K562 (cell line): ENCODE results near the gene PRKAR1B. TPM values are rescaled to one million over a fixed set of nuclear protein-coding genes. Genes with fewer than 3 reads are reported as not detected.

Experiments
- ATAC-seq: fragments of 200-7000 bp; cut with Tn5 transposase; 3 replicates; pipeline ENCODE4 v1.9.1; 2020; ENCODE audit warnings: moderate library complexity
- BruUV-seq: library from RNA; stranded (reverse); fragments of 400-500 nt; replicated peaks from 2 replicates; lab custom pipeline; 2021; lab: Mats Ljungman, UMichigan
- CTCF ChIA-PET: fragments of 300-600 bp; formaldehyde crosslinking; extraction: SDS; loops from one replicate; lab custom pipeline; 2021; ENCODE audit warnings: low intra/inter-chr PET ratio; lab: Yijun Ruan, JAX
- POLR2A ChIA-PET: fragments of 300-600, 350-650 bp; sonication (Branson Sonifier 250); formaldehyde crosslinking; extraction: SDS; loops from one replicate; lab custom pipeline; 2021; ENCODE audit warnings: antibody characterized with exemption, inconsistent platforms; lab: Yijun Ruan, JAX
- DNase-seq, 4 experiments: peaks; one replicate each; pipeline versions ENCODE4 v3.0.0 to v3.0.0-alpha.2; 2011 to 2018; ENCODE audit warnings: low spot score in 3 of 4, mixed read lengths in 3 of 4; ENCODE audit errors: extremely low read depth in 1 of 4
- FAIRE-seq: peaks from 2 replicates; lab custom pipeline; 2011; peaks lifted over from hg19 to GRCh38; lab: Jason Lieb, UNC
- H2AFZ ChIP-seq: 2 replicates; pipeline ENCODE4 v1.6.0; 2011; ENCODE audit warnings: low read depth, low read length, control low read depth, inconsistent platforms
- H3K27ac ChIP-seq: fragments of 200-600 bp; 3 replicates; pipeline ENCODE4 v1.8.0; 2011; ENCODE audit warnings: low read depth, mild to moderate bottlenecking, control low read depth, inconsistent platforms, low read length, moderate library complexity, mixed read lengths; ENCODE audit errors: extremely low read depth
- H3K27me3 ChIP-seq, 2 experiments: fragments of 300-600 bp in 1 of 2; 2 replicates in 1 of 2; 3 replicates in 1 of 2; pipeline versions ENCODE4 v1.6.0 to v1.8.0; 2011; ENCODE audit warnings: inconsistent platforms in 2 of 2, low read length in 2 of 2, mild to moderate bottlenecking in 1 of 2, mixed read lengths in 1 of 2, moderate library complexity in 1 of 2; ENCODE audit not compliant: control insufficient read depth in 2 of 2, insufficient read depth in 2 of 2
- H3K36me3 ChIP-seq: fragments of 300-600 bp; 3 replicates; pipeline ENCODE4 v1.8.0; 2011; ENCODE audit warnings: mild to moderate bottlenecking, low read length, inconsistent platforms; ENCODE audit not compliant: control insufficient read depth, insufficient read depth
- H3K4me1 ChIP-seq, 2 experiments: fragments of 200-600 bp in 1 of 2; replicated peaks in 1 of 2; 2 replicates in 1 of 2; 3 replicates in 1 of 2; pipeline versions ENCODE4 v1.5.1 to v1.8.0; 2011; ENCODE audit warnings: inconsistent platforms in 2 of 2, low read length in 2 of 2, mild to moderate bottlenecking in 1 of 2, mixed read lengths in 1 of 2, moderate library complexity in 1 of 2; ENCODE audit not compliant: control insufficient read depth in 2 of 2, insufficient read depth in 2 of 2
- H3K4me2 ChIP-seq: 2 replicates; pipeline ENCODE4 v1.6.1; 2011; ENCODE audit warnings: low read length, control low read depth, inconsistent platforms, mixed read lengths; ENCODE audit not compliant: insufficient read depth
- H3K4me3 ChIP-seq: fragments of 200-600 bp; sonication (generic), shearing (Covaris generic); 2 replicates; pipeline ENCODE4 v1.5.1; 2016; ENCODE audit warnings: control low read depth, inconsistent platforms
- H3K79me2 ChIP-seq: fragments of 200-600 bp; 3 replicates; pipeline ENCODE4 v1.8.0; 2011; ENCODE audit warnings: low read length, inconsistent platforms; ENCODE audit not compliant: control insufficient read depth, insufficient read depth
- H3K9ac ChIP-seq, 2 experiments: 2 replicates each; pipeline versions ENCODE4 v1.6.0 to v1.6.1; 2011; ENCODE audit warnings: low read depth in 2 of 2, low read length in 2 of 2, control low read depth in 1 of 2, inconsistent platforms in 1 of 2, mild to moderate bottlenecking in 1 of 2, mixed read lengths in 1 of 2; ENCODE audit not compliant: insufficient read depth in 1 of 2
- H3K9me1 ChIP-seq: one replicate; pipeline ENCODE4 v1.6.0; 2011; ENCODE audit warnings: inconsistent platforms, mild to moderate bottlenecking, low read length, moderate library complexity; ENCODE audit not compliant: control insufficient read depth, insufficient read depth
- H3K9me3 ChIP-seq: replicated peaks from 2 replicates; pipeline ENCODE4 v1.5.1; 2011; ENCODE audit warnings: low read depth, low read length, inconsistent platforms; ENCODE audit not compliant: control insufficient read depth, insufficient read depth
- H4K20me1 ChIP-seq: replicated peaks from 2 replicates; pipeline ENCODE4 v1.6.1; 2011; ENCODE audit warnings: low read length, inconsistent platforms, mixed read lengths; ENCODE audit not compliant: control insufficient read depth, insufficient read depth
- ASH1L ChIP-seq: fragments of 450-650 bp; IDR thresholded peaks from 2 replicates; pipeline ENCODE4 v1.6.1; 2018; ENCODE audit warnings: borderline replicate concordance, mild to moderate bottlenecking, low read depth; ENCODE audit not compliant: partially characterized antibody
- E2F4 ChIP-seq: sonication (generic); formaldehyde crosslinking; IDR thresholded peaks from 2 replicates; pipeline ENCODE4 v1.8.0; 2022; ENCODE audit warnings: mild to moderate bottlenecking, low read depth, missing genetic modification reagents
- HSF4 ChIP-seq: fragments of 250-450 bp; sonication (Bioruptor Pico); IDR thresholded peaks from 2 replicates; pipeline ENCODE4 v2.1.2; 2022; ENCODE audit warnings: mild to moderate bottlenecking, moderate library complexity, borderline replicate concordance
- MTA1 ChIP-seq: fragments of 450-650 bp; IDR thresholded peaks from 2 replicates; pipeline ENCODE4 v1.6.1; 2017; ENCODE audit warnings: borderline replicate concordance
- POLR3A ChIP-seq: IDR thresholded peaks from 2 replicates; pipeline ENCODE4 v1.6.1; 2011; ENCODE audit warnings: borderline replicate concordance, mild to moderate bottlenecking, moderate library complexity; ENCODE audit not compliant: insufficient read length, insufficient read depth; ENCODE audit errors: extremely low read depth
- RHOXF2B ChIP-seq: fragments of 250-450 bp; sonication (Bioruptor Pico); conservative IDR thresholded peaks from 2 replicates; pipeline ENCODE4 v1.5.1; 2021
- ZNF12 ChIP-seq: sonication (generic); formaldehyde crosslinking; IDR thresholded peaks from 2 replicates; pipeline ENCODE4 v1.4.0; 2020; ENCODE audit warnings: mild to moderate bottlenecking, missing genetic modification reagents
- ZNF395 ChIP-seq: fragments of 200-800 bp; sonication (Bioruptor generic); IDR thresholded peaks from 2 replicates; pipeline ENCODE4 v1.6.1; 2017; ENCODE audit warnings: missing genetic modification characterization, missing compliant biosample characterization
- ZNF57 ChIP-seq: fragments of 450-650 bp; formaldehyde crosslinking; IDR thresholded peaks from 2 replicates; pipeline ENCODE4 v1.4.0; 2020; ENCODE audit warnings: mild to moderate bottlenecking, moderate library complexity
- WGBS: fragments of 100-300 bp; shearing (Covaris generic); methylation state at CpG from one replicate; pipeline ENCODE4 v1.1.6; 2016; ENCODE audit warnings: low coverage, mixed read lengths; ENCODE audit not compliant: insufficient coverage; ENCODE audit errors: missing lambda C conversion rate; 5-methylcytosine and 5-hydroxymethylcytosine counted together
- in situ Hi-C: fragments of 300-500 bp; cut with MboI; formaldehyde crosslinking; loops from 4 replicates; pipeline ENCODE4 v1.15.0; 2018; ENCODE audit warnings: inconsistent platforms, mixed read lengths
- intact Hi-C: fragments of 100-400 bp; cut with micrococcal nuclease; formaldehyde crosslinking; loops from 2 replicates; pipeline ENCODE4 v1.14.2; 2022
- polyA plus RNA-seq, 8 experiments: library from polyadenylated mRNA; depleted of rRNA in 4 of 8; stranded (reverse) in 5 of 8; unstranded in 3 of 8; fragments of >200 nt; fragmentation: Nextera tagmentation in 2 of 8; fragmentation: Illumina TruSeq in 1 of 8; extraction: Ambion mirVana in 2 of 8; extraction: Trizol in 1 of 8; gene quantifications; 2 replicates each; pipeline versions ENCODE4 v1.2.1 to v1.2.3, GENCODE V29; 2011 to 2014; ENCODE audit warnings: inconsistent platforms in 1 of 8, missing spikeins in 1 of 8
- total RNA-seq, 7 experiments: library from RNA; depleted of rRNA in 6 of 7; stranded (reverse); fragments of >200 nt in 6 of 7; fragmentation: Illumina TruSeq in 2 of 7; extraction: Trizol in 2 of 7; gene quantifications; 2 replicates each; pipeline versions ENCODE4 v1.2.1 to v1.2.3, GENCODE V29; 2011 to 2021; ENCODE audit warnings: low replicate concordance in 1 of 7

Gene PRKAR1B
- total and polyA plus RNA-seq, 9 of the 15 experiments (the other 6 are each of a cell fraction or from before 2014, with no cell fraction given) = 0.99 to 30.5 (median 12.7) TPM

- intact Hi-C loops = no loop called here
- FAIRE-seq = no peak
These were observed 158.8 kb downstream of the PRKAR1B start for GRCh38 chr7:568031-568951.

More at GRCh38 chr7:568031-568951, 158.8 kb downstream of the PRKAR1B start:
- ChIA-PET POLR2A (no interaction called here), CTCF (interaction anchor here (0.6 kb wide), 1 partner anchor 186 kb away, joined by 3 read pairs; no protein-coding TSS in a partner anchor)
- H3K36me3 ChIP-seq = no peaks in the 10 kb centered on the region; the same call in 2 of the 3 replicates
- H4K20me1 ChIP-seq = no peaks in the 10 kb centered on the region
- peaks cover 0 to 26% of the 10 kb centered on the region in 2 experiments; a peak in 1 of 5 replicates for H3K4me1 ChIP-seq
- no peaks in the 10 kb centered on the region for H3K9me3 ChIP-seq
- 80% methylated on average over 18 of the region's 33 CpGs for WGBS
- TF ChIP-seq RHOXF2B (CRISPR knock-in tag) (no peak), ZNF12 (CRISPR knock-in tag) (no peak), MTA1 (no peak), ZNF395 (CRISPR knock-in tag) (no peak), HSF4 (CRISPR knock-in tag) (no peak), POLR3A (no peak), ZNF57 (CRISPR knock-in tag) (no peak), E2F4 (CRISPR knock-in tag) (no peak), ASH1L (no peak)
- no peaks in the 10 kb centered on the region for H3K9me1 ChIP-seq
- no TSS peak for BruUV-seq
- no peak for DNase-seq
- no peaks in the 10 kb centered on the region for H3K79me2 ChIP-seq
- H2AFZ ChIP-seq = no peak overlapping the region
- no peak overlapping the region for H3K27ac ChIP-seq
- ATAC-seq = no peak
- H3K27me3 ChIP-seq = no peaks in the 10 kb centered on the region
- in situ Hi-C loops = no loop called here
- H3K4me3 ChIP-seq = no peak overlapping the region
- no peak overlapping the region for H3K4me2 ChIP-seq
- H3K9ac ChIP-seq = no peak overlapping the region
